ENCODE results near the gene TMEM131L.
"Not testable (repeated sequence)": the region's sequence is repeated elsewhere in the genome, so short reads cannot be mapped to it uniquely, and the experiment has no call there.

The TMEM131L gene

GRCh38 chr4:153450544-153450917, 15.6 kb upstream of the TMEM131L start:
- DNase-seq, result no peak

DNA sequence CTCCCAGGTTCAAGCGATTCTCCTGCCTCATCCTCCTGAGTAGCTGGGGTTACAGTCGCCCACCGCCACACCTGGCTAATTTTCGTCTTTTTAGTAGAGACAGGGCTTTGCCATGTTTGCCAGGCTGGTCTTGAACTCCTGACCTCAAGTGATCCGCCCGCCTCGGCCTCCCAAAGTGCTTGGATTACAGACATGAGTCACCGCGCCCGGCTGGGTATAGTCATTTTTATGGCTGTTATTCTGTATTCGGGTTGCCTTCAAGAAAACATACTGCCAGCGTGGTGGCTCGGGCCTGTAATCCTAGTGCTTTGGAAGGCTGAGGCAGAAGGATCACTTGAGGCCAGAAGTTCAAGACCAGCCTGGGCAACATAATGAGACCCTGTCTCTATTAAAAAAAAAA, 15.0 kb upstream of the TMEM131L start:
- not testable (repeated sequence) for DNase-seq

- no peak for DNase-seq
Observed at GRCh38 chr4:153451911-153452657, 14.1 kb upstream of the TMEM131L start.

DNA sequence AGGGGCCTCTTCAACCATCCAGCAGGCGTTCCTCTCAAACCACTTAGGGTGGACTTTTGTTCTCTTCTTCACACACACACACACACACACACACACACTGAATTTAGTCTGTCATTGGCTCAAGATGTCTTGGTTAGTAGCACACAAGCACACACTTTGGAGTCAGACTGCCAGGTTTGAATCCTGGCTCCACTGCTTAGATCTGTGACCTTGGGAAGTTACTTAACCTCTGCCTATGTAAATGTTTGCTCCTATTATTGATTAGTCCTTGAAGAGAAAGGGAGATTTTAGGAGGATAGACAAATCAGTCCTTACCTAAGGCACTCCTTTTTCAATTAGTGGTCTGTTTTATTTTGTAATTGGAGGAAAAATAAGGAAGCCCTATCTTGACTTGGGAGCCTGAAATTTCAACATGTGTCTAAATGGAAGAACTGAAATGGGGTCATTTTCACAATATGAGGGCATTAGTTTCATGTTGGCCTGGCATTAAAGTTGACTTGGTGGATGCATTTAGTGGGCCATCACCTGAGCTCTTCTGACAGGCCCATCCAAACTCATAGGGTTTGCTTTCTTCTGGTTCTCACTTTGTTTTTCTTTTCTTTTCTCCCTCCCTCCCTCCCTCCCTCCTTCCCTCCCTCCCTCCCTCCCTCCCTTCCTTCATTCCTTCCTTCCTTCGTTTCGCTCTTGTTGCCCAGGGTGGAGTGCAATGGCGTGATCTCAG, 13.3 kb upstream of the TMEM131L start:
- no peak for DNase-seq

DNA sequence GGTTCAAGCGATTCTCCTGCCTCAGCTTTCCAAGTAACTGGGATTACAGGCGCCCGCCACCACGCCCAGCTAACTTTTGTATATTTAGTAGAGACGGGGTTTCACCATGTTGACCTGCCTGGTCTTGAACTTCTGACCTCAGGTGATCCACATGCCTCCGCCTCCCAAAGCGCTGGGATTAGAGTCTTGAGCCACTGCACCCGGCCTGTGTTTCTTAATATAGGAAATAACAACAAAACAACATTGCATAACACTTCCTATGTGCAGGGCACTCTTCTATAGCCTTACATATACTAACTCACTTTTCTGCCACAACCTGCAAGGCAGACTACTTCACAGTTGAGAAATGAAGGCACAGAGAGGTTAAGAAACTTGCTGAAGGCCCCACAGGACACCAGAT, 12.8 kb upstream of the TMEM131L start:
- DNase-seq, result no peak

DNA sequence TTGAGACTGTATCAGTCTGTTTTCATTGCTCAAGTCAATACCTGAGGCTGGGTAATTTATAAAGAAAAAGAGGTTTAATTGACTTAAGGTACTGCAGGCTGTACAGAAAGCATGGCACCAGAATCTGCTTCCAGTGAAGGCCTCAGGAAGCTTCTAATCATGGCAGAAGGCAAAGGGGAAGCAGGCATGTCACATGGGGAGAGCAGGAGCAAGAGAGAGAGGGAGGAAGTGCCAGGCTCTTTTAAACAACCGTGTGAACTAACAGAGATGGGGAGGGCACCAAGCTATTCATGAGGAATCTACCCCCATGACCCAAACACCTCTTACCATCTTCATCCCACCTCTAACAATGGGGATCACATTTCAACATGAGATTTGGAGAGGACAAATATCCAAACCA, 7.2 kb upstream of the TMEM131L start:
- no peak for DNase-seq

DNA sequence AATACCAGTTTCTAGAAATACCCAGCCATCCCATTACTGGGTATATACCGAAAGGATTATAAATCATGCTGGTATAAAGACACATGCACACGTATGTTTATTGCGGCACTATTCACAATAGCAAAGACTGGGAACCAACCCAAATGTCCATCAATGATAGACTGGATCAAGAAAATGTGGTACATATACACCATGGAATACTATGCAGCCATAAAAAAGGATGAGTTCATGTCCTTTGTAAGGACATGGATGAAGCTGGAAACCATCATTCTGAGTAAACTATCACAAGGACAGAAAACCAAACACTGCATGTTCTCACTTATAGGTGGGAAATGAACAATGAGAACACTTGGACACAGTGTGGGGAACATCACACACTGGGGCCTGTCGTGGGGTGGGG, 4.6 kb upstream of the TMEM131L start:
- DNase-seq, result not testable (repeated sequence)

DNA sequence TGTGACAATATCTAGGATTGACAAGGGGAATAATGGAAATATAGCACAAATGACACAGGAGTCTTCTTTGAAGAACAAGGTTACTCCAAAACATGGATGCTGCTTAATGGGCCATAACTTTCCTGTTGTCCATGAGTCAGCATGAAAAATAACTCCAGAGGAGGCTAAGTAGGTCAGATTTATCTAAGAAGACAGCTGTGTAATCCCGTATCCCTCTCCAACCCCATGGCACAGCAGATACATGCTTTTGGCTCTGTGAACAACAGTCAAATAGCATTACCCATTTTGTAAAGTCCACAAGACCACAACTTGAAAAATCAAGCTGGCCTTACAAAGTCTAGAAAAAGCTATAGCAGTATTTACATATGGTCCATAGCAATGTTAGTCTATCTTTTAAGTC, 2.1 kb upstream of the TMEM131L start:
- no peak for DNase-seq

GRCh38 chr4:153465140-153465539, 1.0 kb upstream of the TMEM131L start:
- no peak for DNase-seq

GRCh38 chr4:153465615-153466080, 512 bp upstream of the TMEM131L start:
- peak; percentile 39 for DNase-seq

DNA sequence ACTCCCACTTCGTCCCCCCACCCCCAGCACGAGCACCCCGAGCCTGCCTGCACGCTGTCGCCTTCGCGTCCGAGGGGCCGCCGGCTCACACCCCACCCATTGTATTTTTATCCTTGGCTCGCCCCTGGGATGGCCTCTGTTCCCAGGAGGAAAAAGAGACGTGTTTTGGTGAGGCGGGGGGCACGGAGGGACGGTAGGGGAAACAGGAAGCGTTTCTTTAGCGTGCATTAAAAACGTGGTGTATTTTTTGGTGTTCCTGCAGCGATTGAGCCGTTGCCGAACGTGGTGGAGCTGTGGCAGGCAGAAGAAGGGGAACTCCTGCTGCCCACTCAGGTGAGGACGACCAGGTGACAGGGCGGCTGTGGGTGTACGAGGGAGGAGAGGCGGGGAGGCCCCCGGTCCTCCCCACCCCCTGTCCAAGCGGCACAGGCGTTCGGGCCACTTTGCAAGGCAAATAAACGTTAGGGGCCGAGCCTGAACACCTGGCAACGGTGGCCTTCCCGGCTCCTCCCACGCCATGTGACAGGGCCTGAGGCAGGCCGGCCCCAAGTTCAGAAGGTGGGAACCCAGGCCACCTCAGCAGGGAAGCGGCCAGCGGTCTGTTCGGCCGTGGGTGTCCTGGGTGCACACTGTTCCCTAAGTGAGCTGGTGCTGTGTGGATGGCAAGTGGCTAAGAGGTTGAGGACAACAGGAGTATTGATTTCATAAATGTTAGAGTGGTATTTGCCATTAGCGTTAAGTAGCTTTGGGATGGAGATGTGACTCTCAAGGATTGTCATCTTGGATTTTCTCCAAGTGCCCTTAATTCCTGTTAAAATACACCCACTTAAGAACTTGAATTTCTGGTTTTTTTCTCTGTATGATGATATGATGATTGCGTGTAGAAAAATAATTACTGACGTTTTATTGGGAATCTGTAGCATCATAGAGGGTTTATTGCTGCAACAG, 1.1 kb downstream of the TMEM131L start:
- peak; percentile 58 for DNase-seq

GRCh38 chr4:153467897-153468262, 1.7 kb downstream of the TMEM131L start:
- peak; percentile 66 for DNase-seq

GRCh38 chr4:153468587-153468986, 2.4 kb downstream of the TMEM131L start:
- DNase-seq, result peak; percentile 50

DNA sequence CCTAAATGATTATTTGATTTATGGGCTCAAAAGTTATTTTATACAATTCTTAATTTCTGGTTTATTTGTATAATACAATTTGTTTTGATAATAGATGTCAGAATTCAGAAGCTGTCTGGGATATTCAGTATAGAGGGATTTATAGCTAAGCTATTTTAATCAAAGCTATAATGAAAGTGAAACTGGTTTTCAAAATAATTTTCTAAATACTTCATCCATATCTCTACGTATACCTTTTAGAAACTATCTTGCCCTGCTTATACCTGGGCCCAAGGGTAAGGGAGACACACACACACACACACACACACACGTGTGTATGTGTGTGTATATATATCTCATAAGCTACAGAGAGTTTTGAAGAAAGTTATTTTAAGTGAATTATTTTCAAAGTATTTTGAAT, 2.9 kb downstream of the TMEM131L start:
- DNase-seq, result no peak

GRCh38 chr4:153471071-153471697, 5.0 kb downstream of the TMEM131L start:
- not testable (repeated sequence) for DNase-seq

DNA sequence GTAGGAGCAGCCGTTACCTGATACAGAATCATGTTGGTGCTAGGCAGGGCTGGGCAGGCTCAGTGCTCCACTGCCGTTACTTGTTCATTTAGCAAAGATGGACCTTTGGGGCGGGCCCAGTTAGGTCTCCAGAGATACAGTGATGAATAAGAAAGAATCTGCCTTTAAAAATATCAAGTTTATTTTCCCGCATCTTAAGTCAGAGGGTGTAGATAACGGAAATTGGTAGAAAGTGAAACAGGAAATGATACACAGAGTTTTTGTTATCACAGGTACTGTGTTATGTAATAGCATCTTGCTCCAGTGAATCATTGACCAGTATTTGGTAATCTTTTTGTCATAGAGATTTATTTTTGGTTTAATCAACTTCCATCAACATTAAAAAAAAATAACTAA, 5.5 kb downstream of the TMEM131L start:
- DNase-seq, result peak; percentile 73

DNA sequence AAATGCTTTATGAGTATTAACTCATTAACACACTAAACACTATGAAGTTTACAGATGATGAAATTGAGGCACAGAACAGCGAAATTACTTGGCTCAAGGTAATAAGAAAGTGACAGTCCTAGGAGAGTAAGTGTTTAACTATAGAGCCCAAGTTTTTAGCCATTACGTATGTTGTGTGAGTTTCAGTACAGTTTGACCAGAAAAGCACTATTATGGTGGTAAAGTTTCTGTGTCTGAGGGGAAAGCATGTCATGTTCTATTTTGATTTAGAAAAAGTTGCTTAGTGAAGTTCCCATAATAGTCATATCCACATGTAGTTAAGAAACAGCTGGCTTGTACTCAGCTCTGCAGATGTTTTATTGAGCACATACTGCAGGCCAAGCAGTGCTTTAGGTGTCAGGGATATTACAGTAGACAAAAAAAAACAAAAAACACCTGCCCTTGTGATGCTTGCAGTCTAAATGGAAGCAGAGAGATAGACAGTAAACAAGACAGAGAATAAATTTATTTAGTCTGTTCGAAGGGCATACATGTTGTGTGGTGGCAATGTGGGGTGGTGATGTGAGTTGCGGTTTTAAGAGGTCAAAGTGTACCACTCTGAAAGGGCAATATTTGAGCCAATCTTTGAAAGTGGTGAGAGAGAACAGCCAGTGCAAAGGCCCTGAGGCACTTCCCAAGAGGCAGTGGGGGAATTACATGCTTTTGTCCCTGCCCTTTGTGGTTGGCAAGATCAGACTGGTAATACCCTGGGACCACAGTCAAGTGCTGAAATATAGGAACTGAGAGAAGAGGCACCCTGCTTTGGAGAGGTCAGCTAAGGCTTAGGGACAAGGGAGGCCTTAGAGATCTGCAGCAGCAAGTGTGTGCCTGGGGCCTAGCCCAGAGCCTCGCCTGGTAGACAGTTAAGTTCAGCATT, 6.2 kb downstream of the TMEM131L start:
- DNase-seq, result no peak

GRCh38 chr4:153474251-153474650, 8.1 kb downstream of the TMEM131L start:
- DNase-seq, result no peak

GRCh38 chr4:153476829-153477574, 10.8 kb downstream of the TMEM131L start:
- DNase-seq, result no peak

GRCh38 chr4:153479101-153479500, 12.9 kb downstream of the TMEM131L start:
- DNase-seq, result no peak

DNA sequence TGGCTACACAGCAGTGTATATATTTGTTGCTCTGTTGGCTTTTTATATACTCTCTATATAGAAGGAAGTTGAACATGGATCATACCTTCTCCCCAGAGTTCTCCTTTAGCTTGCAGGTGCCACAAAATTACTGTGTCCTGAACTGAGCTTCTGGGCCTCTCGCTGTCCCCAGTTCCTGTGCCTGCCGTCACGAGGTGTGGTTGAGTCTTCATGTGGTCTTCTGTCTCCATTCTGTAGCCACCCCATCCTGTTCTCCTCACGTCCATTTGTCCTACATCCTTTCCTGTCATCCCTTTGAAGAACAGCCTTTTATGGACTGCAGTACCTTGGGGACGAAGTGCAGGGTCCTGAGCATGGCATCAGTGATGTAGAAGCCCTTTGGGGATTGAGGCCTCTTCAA, 14.5 kb downstream of the TMEM131L start:
- no peak for DNase-seq
